ENCODE data around the gene AK8. TPM values are rescaled to one million over a fixed set of nuclear protein-coding genes. Genes with fewer than 3 reads are reported as not detected.
"Not testable (repeated sequence)": the region's sequence is repeated elsewhere in the genome, so short reads cannot be mapped to it uniquely, and the experiment has no call there.

The AK8 gene
- polyA plus RNA-seq, 1 experiment: 0.53 TPM

GRCh38 chr9:132773764-132774339 lies 104.2 kb downstream of the AK8 start:
- TF ChIP-seq CTCF (IDR thresholded peaks at IDR 0.05; ENCODE audit: insufficient read depth, low read depth, low read length): no peak
- H3K27me3 ChIP-seq (ENCODE audit: control insufficient read depth, insufficient read depth, low read length): no peaks in the 10 kb centered on the region
- no peak overlapping the region for H3K4me3 ChIP-seq (ENCODE audit: low read depth, low read length)
- ChIA-PET CTCF (no interaction called here), POLR2A (no interaction called here)
- no peak for DNase-seq (ENCODE audit: low read depth)
- H3K36me3 ChIP-seq (ENCODE audit: control insufficient read depth, insufficient read depth, low read length): no peaks in the 10 kb centered on the region

GRCh38 chr9:132773093-132773492 lies 105.0 kb downstream of the AK8 start:
- no peak for TF ChIP-seq CTCF (IDR thresholded peaks at IDR 0.05; ENCODE audit: insufficient read depth, low read depth, low read length)
- no peak overlapping the region for H3K4me3 ChIP-seq (ENCODE audit: low read depth, low read length)
- no peaks in the 10 kb centered on the region for H3K27me3 ChIP-seq (ENCODE audit: control insufficient read depth, insufficient read depth, low read length)
- H3K36me3 ChIP-seq (ENCODE audit: control insufficient read depth, insufficient read depth, low read length): no peaks in the 10 kb centered on the region
- ChIA-PET CTCF (no interaction called here), POLR2A (no interaction called here)
- DNase-seq (ENCODE audit: low read depth): no peak

- POLR2A ChIA-PET; H3K36me3 ChIP-seq (ENCODE audit: control insufficient read depth, insufficient read depth, low read length); H3K4me3 ChIP-seq (ENCODE audit: low read depth, low read length); H3K27me3 ChIP-seq (ENCODE audit: control insufficient read depth, insufficient read depth, low read length); CTCF ChIA-PET; DNase-seq (ENCODE audit: low read depth): not testable (repeated sequence)
Measured at GRCh38 chr9:132771752-132772151, 106.3 kb downstream of the AK8 start.

GRCh38 chr9:132770770-132771310 lies 107.2 kb downstream of the AK8 start:
- peak overlapping the region; percentile 52 for H3K4me3 ChIP-seq (ENCODE audit: low read depth, low read length)
- DNase-seq (ENCODE audit: low read depth): no peak
- CTCF ChIA-PET: interaction anchor here (1.2 to 1.3 kb wide), 2 partner anchors 12 to 21 kb away, joined by 3 to 4 read pairs; no protein-coding TSS in a partner anchor
- H3K27me3 ChIP-seq (ENCODE audit: control insufficient read depth, insufficient read depth, low read length): no peaks in the 10 kb centered on the region
- POLR2A ChIA-PET: no interaction called here
- no peak for TF ChIP-seq CTCF (IDR thresholded peaks at IDR 0.05; ENCODE audit: insufficient read depth, low read depth, low read length)
- H3K36me3 ChIP-seq (ENCODE audit: control insufficient read depth, insufficient read depth, low read length): no peaks in the 10 kb centered on the region

GRCh38 chr9:132769906-132770769 lies 107.9 kb downstream of the AK8 start:
- Histone ChIP-seq H3K36me3 (ENCODE audit: control insufficient read depth, insufficient read depth, low read length) (no peaks in the 10 kb centered on the region), H3K4me3 (ENCODE audit: low read depth, low read length) (peak overlapping the region; percentile 52), H3K27me3 (ENCODE audit: control insufficient read depth, insufficient read depth, low read length) (no peaks in the 10 kb centered on the region)
- TF ChIP-seq CTCF (IDR thresholded peaks at IDR 0.05; ENCODE audit: insufficient read depth, low read depth, low read length): no peak
- POLR2A ChIA-PET: interaction anchor here (0.7 kb wide), 1 partner anchor 1255 kb away, joined by 8 read pairs; the partner anchor contains the start of gene BRD3OS
- CTCF ChIA-PET: interaction anchor here (1.2 to 1.8 kb wide), 5 partner anchors 8 to 22 kb away, joined by 3 to 5 read pairs (median 4); no protein-coding TSS in a partner anchor
- DNase-seq (ENCODE audit: low read depth): no peak
